ENCODE measurements around the gene REXO1.
A peak's percentile ranks its signal among the peaks of the same experiment; 100 is the strongest.

- TF ChIP-seq CTCF (IDR thresholded peaks at IDR 0.05), result no peak
- TF ChIP-seq POLR2A (IDR thresholded peaks at IDR 0.05), result peak; percentile 15
- TF ChIP-seq EP300 (IDR thresholded peaks at IDR 0.05; ENCODE audit: low read depth), result no peak
These were observed 36.0 kb upstream of the REXO1 start for GRCh38 chr19:1884291-1884718.

Measured in transverse colon (tissue), 3 donors.